Upper lobe of right lung (tissue), 1 donor: ENCODE results near the gene COLEC12. TPM values are rescaled to one million over a fixed set of nuclear protein-coding genes. Genes with fewer than 3 reads are reported as not detected.

Experiments used
- ATAC-seq: fragments of 200-7000 bp; cut with Tn5 transposase; one replicate; pipeline ENCODE4 v1.9.1; 2020; ENCODE audit warnings: mild to moderate bottlenecking, moderate library complexity
- DNase-seq: peaks from one replicate; pipeline ENCODE4 v3.0.0-alpha.2; 2020
- H3K27ac ChIP-seq: fragments of 200-600 bp; one replicate; pipeline ENCODE4 v1.8.0; 2022
- H3K27me3 ChIP-seq: fragments of 200-600 bp; one replicate; pipeline ENCODE4 v1.8.0; 2022; ENCODE audit warnings: mild to moderate bottlenecking
- H3K36me3 ChIP-seq: fragments of 200-600 bp; one replicate; pipeline ENCODE4 v1.8.0; 2022
- H3K4me1 ChIP-seq: fragments of 200-600 bp; one replicate; pipeline ENCODE4 v1.8.0; 2022
- H3K4me3 ChIP-seq: fragments of 200-600 bp; one replicate; pipeline ENCODE4 v1.8.0; 2022; ENCODE audit warnings: mild to moderate bottlenecking
- H3K9me3 ChIP-seq: fragments of 200-600 bp; one replicate; pipeline ENCODE4 v1.8.0; 2022
- CTCF ChIP-seq: fragments of 200-600 bp; IDR thresholded peaks from one replicate; pipeline ENCODE4 v1.8.0; 2022; ENCODE audit warnings: antibody characterized with exemption
- intact Hi-C: fragments of 100-400 bp; cut with DNase I; formaldehyde crosslinking; loops from one replicate; pipeline ENCODE4 v1.11.0; 2022
- total RNA-seq: library from RNA; stranded (reverse); fragmentation: NEBNext Ultra II Directional; extraction: Animal tissue kit (Norgen Biotek cat#: 25700); gene quantifications from one replicate; pipeline ENCODE4 v1.2.1, GENCODE V29; 2021
- donor health status: DM: no; HTN: yes; CAD: no; lungs with severe emphysema.

The COLEC12 gene
- total RNA-seq, 1 donor from 2014 or later, result 55.2 TPM

- no peak for ATAC-seq
- intact Hi-C loops, result no loop called here
- Histone ChIP-seq H3K4me1 (no peaks in the 10 kb centered on the region), H3K36me3 (no peaks in the 10 kb centered on the region), H3K4me3 (no peak overlapping the region), H3K27me3 (no peaks in the 10 kb centered on the region), H3K27ac (no peak overlapping the region), H3K9me3 (no peaks in the 10 kb centered on the region)
- no peak for TF ChIP-seq CTCF
- no peak for DNase-seq
Measured at GRCh38 chr18:512957-513356, 12.5 kb upstream of the COLEC12 start.

GRCh38 chr18:508835-509234 lies 8.3 kb upstream of the COLEC12 start:
- Histone ChIP-seq H3K36me3 (no peaks in the 10 kb centered on the region), H3K27ac (no peak overlapping the region), H3K4me3 (no peak overlapping the region), H3K27me3 (no peaks in the 10 kb centered on the region), H3K4me1 (no peaks in the 10 kb centered on the region), H3K9me3 (no peaks in the 10 kb centered on the region)
- DNase-seq (no peak), ATAC-seq (no peak)
- intact Hi-C loops, result no loop called here
- TF ChIP-seq CTCF, result no peak

DNA sequence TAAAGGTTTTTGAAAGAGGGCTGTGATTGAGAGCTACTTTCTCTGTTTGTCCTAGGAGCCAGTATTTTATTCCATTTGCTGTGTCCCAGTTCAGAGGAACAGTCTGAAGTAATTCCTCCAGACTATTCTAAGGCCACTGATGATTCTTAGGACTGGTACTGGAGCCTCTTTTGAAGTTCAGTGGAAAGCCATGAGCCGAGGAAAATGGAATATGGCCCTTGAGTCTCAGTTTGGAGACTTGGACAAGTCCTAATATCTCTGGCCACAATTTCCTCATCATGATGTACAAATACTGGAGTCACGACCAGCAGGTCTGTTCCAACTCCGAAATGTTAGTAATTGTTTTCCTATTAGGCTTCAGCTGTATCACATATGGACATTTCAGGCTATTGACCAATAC lies 7.1 kb upstream of the COLEC12 start:
- no peaks in the 10 kb centered on the region for H3K27me3 ChIP-seq
- intact Hi-C loops, result no loop called here
- ATAC-seq, result no peak

GRCh38 chr18:506801-507200 lies 6.3 kb upstream of the COLEC12 start:
- H3K9me3 ChIP-seq, result no peaks in the 10 kb centered on the region
- DNase-seq (no peak), ATAC-seq (no peak)
- no peaks in the 10 kb centered on the region for H3K27me3 ChIP-seq
- H3K4me3 ChIP-seq, result no peak overlapping the region
- intact Hi-C loops, result no loop called here
- no peaks in the 10 kb centered on the region for H3K36me3 ChIP-seq
- no peaks in the 10 kb centered on the region for H3K4me1 ChIP-seq
- TF ChIP-seq CTCF, result no peak
- no peak overlapping the region for H3K27ac ChIP-seq

More for the DNA sequence above, 7.1 kb upstream of the COLEC12 start:
- TF ChIP-seq CTCF, result no peak
- no peaks in the 10 kb centered on the region for H3K9me3 ChIP-seq
- H3K4me3 ChIP-seq, result no peak overlapping the region
- no peak overlapping the region for H3K27ac ChIP-seq
- H3K4me1 ChIP-seq, result no peaks in the 10 kb centered on the region
- no peaks in the 10 kb centered on the region for H3K36me3 ChIP-seq
- DNase-seq, result no peak

DNA sequence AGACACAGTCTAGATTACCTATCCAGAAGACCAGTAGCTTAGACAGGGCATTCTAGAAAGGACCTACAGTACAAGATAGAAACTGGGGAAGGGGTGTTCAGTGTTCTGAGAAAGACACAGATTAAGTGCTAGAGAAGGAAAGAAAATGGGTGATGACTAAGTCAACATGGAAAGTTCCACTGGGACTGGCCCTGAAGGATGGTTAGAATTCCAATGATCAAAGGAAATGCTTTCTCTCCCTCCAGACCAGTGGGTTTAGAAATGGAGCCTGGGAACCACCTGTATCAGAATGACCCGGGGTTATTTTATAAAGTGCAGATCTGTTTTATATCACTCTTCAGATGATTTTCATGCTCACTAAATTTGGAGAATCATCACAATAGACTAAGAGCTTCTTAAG lies 5.8 kb upstream of the COLEC12 start:
- H3K27me3 ChIP-seq, result no peaks in the 10 kb centered on the region
- no peaks in the 10 kb centered on the region for H3K36me3 ChIP-seq
- H3K4me1 ChIP-seq, result no peaks in the 10 kb centered on the region
- DNase-seq, result no peak
- H3K9me3 ChIP-seq, result no peaks in the 10 kb centered on the region
- intact Hi-C loops, result no loop called here
- no peak overlapping the region for H3K27ac ChIP-seq
- no peak overlapping the region for H3K4me3 ChIP-seq
- no peak for ATAC-seq
- no peak for TF ChIP-seq CTCF

DNA sequence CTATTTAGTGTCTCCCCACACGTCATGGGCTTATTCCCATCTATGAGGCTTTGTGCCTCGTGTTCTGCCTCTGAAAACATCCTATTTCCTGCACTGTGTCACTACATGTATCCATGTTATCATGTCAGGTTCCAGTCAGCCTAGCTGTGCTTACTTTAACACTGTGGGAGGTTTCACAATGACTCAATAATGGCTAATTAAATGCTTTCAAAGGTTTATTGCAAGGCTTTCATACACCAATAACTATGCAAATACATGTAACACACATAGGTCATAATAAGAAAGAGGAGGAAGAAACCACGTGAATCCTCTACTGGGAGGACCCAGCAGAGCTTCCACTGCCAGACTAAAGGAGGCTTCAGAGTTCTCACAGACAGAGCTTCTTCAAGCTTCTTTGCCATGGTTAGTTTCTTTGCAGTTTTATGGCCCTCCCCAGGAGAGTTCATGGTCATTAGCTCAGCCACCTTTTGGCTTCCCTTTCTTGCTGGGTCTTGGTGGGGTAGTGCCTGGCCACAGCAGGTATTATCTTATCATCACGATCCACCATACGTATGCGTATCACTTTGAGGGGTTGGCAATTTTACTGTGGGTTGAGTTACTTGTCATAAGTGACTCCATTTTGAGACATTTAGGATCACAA lies 5.1 kb upstream of the COLEC12 start:
- TF ChIP-seq CTCF, result no peak
- H3K4me1 ChIP-seq, result no peaks in the 10 kb centered on the region
- ATAC-seq (no peak), DNase-seq (no peak)
- H3K27me3 ChIP-seq, result no peaks in the 10 kb centered on the region
- H3K9me3 ChIP-seq, result no peaks in the 10 kb centered on the region
- H3K27ac ChIP-seq, result no peak overlapping the region
- no peak overlapping the region for H3K4me3 ChIP-seq
- intact Hi-C loops, result no loop called here
- no peaks in the 10 kb centered on the region for H3K36me3 ChIP-seq
